ENCODE measurements around the gene MUC20. TPM values are rescaled to one million over a fixed set of nuclear protein-coding genes. Genes with fewer than 3 reads are reported as not detected.

MUC20 gene
- total and polyA plus RNA-seq, 9 of the 15 experiments (the other 6 are each of a cell fraction or from before 2014, with no cell fraction given), result 0.03 to 0.23 (median 0.15) TPM; not detected in 3

DNA sequence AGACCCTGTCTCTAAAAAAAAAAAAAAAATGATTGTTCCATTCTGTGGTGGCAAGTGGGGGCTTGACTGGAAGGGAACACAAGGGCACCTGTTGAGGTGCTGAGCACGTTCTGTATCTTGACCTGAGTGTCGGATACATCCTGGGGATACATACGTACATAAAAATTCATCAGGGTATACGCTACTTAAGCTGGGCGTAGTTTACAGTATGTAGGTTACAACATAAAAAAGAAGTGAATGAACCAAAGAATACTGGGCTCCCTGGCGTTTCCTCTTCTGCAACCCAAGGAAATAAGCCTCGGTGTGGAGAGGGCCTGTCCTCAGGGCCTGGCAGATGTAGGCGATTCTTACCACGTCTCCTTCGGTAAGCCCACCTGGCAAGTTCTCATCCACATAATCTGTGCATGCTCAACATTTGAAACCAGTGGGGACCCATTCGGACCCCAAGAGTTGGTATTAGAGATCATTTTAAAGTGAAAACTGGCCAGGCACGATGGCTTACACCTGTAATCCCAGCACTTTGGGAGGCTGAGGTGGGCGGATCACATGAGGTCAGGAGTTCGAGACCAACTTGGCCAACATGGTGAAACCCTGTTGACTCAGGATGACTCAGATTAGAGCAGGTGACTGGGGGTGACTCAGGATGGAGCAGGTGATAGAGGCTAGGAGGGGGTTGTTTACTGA, 5.1 kb upstream of the MUC20 start (continued):
- TF ChIP-seq JUND (IDR thresholded peaks at IDR 0.05; ENCODE audit: borderline replicate concordance, low read depth, low read length), result peak; percentile 95
- TF ChIP-seq JUND (tag; IDR thresholded peaks at IDR 0.05; ENCODE audit: borderline replicate concordance, low read depth, low read length), result peak; percentile 95
- TF ChIP-seq, protein P1, sequence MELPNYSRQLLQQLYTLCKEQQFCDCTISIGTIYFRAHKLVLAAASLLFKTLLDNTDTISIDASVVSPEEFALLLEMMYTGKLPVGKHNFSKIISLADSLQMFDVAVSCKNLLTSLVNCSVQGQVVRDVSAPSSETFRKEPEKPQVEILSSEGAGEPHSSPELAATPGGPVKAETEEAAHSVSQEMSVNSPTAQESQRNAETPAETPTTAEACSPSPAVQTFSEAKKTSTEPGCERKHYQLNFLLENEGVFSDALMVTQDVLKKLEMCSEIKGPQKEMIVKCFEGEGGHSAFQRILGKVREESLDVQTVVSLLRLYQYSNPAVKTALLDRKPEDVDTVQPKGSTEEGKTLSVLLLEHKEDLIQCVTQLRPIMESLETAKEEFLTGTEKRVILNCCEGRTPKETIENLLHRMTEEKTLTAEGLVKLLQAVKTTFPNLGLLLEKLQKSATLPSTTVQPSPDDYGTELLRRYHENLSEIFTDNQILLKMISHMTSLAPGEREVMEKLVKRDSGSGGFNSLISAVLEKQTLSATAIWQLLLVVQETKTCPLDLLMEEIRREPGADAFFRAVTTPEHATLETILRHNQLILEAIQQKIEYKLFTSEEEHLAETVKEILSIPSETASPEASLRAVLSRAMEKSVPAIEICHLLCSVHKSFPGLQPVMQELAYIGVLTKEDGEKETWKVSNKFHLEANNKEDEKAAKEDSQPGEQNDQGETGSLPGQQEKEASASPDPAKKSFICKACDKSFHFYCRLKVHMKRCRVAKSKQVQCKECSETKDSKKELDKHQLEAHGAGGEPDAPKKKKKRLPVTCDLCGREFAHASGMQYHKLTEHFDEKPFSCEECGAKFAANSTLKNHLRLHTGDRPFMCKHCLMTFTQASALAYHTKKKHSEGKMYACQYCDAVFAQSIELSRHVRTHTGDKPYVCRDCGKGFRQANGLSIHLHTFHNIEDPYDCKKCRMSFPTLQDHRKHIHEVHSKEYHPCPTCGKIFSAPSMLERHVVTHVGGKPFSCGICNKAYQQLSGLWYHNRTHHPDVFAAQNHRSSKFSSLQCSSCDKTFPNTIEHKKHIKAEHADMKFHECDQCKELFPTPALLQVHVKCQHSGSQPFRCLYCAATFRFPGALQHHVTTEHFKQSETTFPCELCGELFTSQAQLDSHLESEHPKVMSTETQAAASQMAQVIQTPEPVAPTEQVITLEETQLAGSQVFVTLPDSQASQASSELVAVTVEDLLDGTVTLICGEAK (IDR thresholded peaks at IDR 0.05), result no peak
- TF ChIP-seq, protein P1 (CRISPR knock-in tag; IDR thresholded peaks at IDR 0.05), result peak; percentile 43; the same call in 1 of the 2 replicates
- no peak for TF ChIP-seq ETV6 (IDR thresholded peaks at IDR 0.05; ENCODE audit: borderline replicate concordance in 1 of 2, low read depth in 2 of 2, low read length in 1 of 2)
- TF ChIP-seq ETV6 (CRISPR knock-in tag; IDR thresholded peaks at IDR 0.05; ENCODE audit: borderline replicate concordance), result no peak
- TF ChIP-seq EHMT2 (IDR thresholded peaks at IDR 0.05), result peak; percentile 88
